IMR-90 (cell line): Measurements from ENCODE around the gene SEH1L.

ENCODE experiments used
- POLR2A ChIP-seq: IDR thresholded peaks from 2 replicates; pipeline ENCODE4 v1.6.1; 2012; ENCODE audit warnings: mild to moderate bottlenecking, low read depth, low read length
- RAD21 ChIP-seq: IDR thresholded peaks from 2 replicates; pipeline ENCODE4 v1.6.1; 2012; ENCODE audit warnings: low read length, improper control_type of control experiment
- RFX5 ChIP-seq: IDR thresholded peaks from 2 replicates; pipeline ENCODE4 v1.8.0; 2012; ENCODE audit warnings: low read depth, mild to moderate bottlenecking, low read length, moderate library complexity
- TF ChIP-seq, protein P1 (sequence below): conservative IDR thresholded peaks from 2 replicates; pipeline ENCODE4 v1.5.1; 2012; ENCODE audit warnings: mild to moderate bottlenecking, low read depth, low read length, improper control_type of control experiment
- TF ChIP-seq, protein P2 (sequence below): fragments of 150-350 bp; IDR thresholded peaks from 2 replicates; pipeline ENCODE4 v1.6.1; 2016; ENCODE audit warnings: low read depth, mild to moderate bottlenecking, low read length, moderate library complexity, borderline replicate concordance

DNA sequence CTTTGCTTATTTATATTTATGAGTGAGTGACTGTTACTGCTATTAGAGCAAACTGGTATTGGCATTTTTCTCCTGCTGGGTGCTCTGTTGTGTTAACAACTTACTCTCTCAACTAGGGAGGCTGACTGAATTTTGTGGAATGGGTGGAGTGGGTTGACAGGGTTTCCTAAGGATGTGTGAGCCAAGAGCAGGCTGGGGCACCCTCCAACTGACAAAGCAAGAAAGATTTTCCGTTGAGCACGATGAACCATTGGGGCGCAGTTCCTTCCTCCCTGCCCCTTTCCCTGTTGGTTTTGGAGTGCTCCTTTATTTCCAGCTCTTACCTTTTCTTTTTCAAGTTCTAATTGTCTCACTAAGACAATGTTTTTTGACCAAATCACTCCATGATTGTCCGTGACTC is 20.3 kb downstream of the SEH1L start:
- TF ChIP-seq, protein P1, sequence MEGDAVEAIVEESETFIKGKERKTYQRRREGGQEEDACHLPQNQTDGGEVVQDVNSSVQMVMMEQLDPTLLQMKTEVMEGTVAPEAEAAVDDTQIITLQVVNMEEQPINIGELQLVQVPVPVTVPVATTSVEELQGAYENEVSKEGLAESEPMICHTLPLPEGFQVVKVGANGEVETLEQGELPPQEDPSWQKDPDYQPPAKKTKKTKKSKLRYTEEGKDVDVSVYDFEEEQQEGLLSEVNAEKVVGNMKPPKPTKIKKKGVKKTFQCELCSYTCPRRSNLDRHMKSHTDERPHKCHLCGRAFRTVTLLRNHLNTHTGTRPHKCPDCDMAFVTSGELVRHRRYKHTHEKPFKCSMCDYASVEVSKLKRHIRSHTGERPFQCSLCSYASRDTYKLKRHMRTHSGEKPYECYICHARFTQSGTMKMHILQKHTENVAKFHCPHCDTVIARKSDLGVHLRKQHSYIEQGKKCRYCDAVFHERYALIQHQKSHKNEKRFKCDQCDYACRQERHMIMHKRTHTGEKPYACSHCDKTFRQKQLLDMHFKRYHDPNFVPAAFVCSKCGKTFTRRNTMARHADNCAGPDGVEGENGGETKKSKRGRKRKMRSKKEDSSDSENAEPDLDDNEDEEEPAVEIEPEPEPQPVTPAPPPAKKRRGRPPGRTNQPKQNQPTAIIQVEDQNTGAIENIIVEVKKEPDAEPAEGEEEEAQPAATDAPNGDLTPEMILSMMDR, result no peak
- TF ChIP-seq, protein P2, sequence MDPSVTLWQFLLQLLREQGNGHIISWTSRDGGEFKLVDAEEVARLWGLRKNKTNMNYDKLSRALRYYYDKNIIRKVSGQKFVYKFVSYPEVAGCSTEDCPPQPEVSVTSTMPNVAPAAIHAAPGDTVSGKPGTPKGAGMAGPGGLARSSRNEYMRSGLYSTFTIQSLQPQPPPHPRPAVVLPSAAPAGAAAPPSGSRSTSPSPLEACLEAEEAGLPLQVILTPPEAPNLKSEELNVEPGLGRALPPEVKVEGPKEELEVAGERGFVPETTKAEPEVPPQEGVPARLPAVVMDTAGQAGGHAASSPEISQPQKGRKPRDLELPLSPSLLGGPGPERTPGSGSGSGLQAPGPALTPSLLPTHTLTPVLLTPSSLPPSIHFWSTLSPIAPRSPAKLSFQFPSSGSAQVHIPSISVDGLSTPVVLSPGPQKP, result no peak
- TF ChIP-seq POLR2A (no peak), RFX5 (no peak), RAD21 (no peak)
